Stimulated activated CD4-positive, alpha-beta T cell treated with anti-CD3 and anti-CD28 coated beads, TNF-alpha, amount 100 ng/mL, for 48 hours (primary cell): ENCODE measurements around the gene SURF1.
"Not testable (repeated sequence)": the region's sequence is repeated elsewhere in the genome, so short reads cannot be mapped to it uniquely, and the experiment has no call there.

Source experiments
- DNase-seq, 3 donors: peaks; one replicate each; pipeline ENCODE4 v3.0.0-alpha.2; 2020; ENCODE audit warnings: low read depth in 3 of 3

The SURF1 gene

DNA sequence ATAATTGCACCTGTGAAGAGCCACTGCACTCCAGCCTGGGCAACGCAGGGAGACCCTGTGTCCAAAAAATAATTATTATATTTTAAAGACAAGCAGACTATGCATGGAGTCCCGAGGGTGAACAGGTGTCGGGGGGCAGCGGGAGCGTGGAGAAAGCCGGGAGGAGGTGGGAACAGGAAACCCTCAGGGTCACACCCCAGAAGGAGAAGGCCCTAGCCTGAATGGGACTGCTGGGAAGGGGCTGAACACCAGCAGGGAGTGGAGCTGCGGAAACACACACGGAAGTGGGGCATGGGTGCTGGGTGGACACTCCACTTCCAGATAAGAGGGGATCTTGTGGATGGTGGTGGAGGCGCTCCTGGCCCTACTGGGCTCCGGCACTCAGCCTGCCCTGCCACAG lies 33.1 kb downstream of the SURF1 start:
- no peak for DNase-seq

DNA sequence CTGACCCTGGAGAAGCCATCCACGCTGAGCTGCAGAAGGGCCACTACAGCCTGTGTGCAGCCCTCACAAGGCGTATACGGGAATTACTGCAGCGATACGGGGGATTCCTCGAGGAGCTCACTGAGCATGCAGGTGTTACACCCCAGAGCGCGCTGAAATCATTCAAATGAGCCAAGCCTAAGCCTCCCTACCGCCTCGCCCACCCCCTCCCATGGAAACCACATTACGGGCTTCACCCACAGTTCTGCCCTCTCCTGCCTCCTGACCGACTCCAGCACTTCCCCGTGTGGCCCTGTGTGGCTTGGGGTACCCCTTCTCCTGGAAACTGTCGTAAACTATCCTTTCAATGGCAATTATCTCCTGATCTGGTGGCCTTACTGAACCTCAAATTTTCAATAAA lies 33.6 kb downstream of the SURF1 start:
- no peak for DNase-seq

DNA sequence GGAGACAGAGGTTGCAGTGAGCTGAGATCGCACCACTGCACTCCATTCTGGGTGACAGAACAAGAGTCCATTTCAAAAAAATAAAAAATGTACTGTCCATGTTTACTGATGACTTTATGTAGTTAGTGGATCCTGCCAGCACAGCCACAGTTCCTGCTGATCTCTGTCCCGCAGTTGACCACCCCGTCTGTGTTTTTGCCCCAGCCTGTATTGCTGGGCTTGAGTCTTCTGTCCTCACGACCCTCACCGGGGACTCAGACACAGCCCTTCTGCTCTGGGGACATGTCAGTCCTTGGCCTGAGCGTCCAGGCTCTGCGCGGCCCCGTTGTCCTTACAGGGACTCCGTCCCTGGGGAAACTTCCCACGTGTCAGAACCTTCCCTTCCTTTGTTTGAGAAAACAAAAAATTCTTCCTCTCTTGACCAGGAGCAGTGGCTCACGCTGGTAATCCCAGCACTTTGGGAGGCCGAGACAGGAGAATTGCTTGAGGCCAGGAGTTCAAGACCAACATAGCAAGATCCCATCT lies 34.8 kb downstream of the SURF1 start:
- DNase-seq, result no peak

DNA sequence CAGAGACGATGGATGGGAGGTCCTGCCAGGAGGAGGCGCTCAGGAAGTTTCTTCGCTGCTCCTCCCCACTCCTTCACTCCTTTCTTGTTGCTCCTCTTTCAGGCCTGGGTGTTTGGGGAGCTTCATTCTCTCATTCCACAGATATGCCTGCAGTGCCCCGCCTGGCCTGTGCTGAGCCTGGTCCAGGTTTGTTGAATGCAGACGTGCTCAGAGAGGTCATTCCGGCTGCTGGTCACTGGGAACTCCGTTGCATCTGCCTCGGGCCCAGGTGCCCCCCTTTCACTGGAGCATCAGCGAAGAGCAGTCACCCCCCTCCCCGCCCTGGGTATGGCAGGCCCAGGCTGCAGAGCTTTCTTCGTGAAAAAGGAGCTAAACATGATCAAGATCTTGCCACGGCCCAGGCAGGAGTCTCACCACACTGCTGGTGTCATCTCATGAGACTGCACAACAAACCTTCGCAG lies 35.8 kb downstream of the SURF1 start:
- no peak for DNase-seq

DNA sequence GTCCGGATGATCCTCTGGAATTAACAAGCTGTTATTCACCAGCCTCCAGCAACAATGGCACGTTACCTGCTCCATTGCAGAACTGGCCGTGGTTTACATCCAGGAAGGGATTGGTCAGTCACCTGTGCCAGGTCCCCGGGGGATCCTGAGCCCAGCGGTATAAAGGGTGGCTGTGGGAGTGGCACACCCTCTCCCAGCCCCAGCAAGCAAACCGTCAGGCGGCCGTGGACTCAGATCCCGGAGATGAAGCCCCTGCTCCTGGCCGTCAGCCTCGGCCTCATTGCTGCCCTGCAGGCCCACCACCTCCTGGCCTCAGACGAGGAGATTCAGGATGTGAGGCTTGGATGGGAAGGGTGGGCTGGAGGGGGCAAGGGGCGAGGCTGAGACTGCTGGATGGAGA lies 38.7 kb downstream of the SURF1 start:
- not testable (repeated sequence) for DNase-seq

DNA sequence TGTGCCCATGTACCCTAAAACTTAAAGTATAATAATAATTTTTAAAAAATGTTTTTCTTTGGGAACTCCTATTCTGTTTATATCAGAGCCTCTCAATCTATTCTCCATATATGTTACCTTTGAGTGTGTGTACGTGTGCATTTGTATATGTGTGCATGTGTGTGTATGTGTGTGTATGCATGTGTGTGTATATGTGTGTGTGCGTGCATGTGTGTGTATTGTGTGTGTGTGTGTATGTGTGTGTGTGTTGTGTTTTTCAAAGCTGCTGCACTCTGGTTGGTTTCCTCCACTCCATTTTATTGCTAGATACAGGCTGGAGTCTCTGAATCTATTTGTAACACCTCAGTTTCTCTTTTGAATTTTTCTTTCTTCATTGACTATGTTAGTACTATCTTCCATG lies 40.3 kb downstream of the SURF1 start:
- no peak for DNase-seq

DNA sequence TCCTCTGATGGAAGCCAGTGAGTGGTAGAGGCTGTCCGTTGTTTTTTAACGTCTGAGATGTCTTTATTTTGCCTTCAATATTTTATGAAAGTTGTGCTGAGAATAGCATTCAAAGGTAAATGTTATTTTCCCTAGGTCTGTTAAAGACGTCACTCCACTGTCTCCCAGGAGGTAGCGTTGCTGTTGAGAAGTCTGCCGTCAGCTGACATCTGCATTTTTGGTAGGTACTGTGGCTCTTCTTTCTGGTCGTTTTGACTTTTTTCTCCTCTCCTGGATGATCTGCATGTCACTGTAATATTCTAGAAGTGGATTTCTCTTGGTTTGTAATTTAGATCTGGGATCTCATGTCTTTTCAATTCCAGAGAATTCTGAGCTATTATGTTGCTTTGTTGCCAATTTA lies 46.7 kb downstream of the SURF1 start:
- DNase-seq, result no peak

DNA sequence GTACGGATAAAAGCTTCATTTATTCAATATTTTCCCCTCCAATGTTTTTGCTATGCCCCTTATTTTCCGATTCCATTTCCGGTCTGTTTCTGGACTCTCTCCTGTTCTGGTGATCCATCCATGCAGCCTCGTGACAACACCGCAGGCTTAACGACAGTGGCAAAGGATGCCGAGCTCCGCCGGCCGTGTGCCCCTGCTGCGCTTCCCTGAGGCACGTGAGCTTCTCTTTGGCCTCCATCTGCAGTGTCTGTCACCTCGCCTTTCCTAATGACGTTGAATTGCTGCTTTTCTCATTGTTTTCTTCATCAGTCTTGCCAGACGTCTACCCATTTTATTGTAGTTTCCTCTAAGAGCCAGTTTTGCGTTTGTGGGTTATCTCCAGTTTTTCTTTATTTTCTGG lies 49.0 kb downstream of the SURF1 start:
- DNase-seq, result no peak

DNA sequence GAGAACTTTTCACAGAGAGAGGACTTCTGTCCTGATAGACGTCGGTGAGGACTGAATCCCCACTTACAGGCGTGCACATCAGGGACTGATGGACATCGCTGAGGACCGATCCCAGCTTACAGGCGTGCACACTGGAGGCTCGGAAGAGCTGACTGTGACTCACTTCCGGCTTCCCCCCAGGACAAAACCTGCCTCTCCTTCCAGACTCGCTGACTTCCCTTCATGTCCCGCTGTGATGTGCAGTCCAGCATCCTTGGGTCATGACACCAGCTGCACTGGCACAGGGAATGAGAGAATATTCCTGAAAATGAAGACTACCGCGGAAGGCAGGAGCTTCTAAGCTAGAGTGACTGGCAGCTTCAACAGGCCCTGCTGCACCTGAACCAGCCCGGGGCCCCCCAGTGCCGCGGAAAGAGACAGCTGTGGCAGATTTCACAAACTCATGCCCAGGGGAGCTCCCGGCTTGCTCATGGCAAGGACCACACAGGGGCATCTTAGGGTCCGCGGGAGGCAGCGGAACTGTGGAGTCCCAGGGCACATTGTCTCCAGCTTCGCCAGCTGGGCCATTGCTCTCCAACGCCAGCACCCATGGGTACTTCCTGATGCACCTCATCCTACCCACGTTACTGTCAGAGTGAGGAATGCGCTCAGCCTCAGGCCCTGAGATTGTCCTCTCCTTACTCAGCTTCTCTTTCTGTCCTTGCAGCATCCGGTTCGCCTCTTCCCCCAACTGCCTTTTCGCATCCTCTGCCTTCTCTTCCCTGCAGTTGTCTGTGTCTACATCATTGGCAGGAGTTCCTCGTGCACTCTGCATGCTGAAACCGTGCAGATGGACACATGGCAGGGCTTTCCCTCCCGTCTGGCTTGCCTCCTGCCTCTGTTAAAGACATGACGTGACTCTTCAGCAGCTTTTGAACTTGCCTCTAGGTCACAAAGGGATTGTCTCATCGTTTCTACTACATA lies 49.8 kb downstream of the SURF1 start:
- DNase-seq, result no peak

DNA sequence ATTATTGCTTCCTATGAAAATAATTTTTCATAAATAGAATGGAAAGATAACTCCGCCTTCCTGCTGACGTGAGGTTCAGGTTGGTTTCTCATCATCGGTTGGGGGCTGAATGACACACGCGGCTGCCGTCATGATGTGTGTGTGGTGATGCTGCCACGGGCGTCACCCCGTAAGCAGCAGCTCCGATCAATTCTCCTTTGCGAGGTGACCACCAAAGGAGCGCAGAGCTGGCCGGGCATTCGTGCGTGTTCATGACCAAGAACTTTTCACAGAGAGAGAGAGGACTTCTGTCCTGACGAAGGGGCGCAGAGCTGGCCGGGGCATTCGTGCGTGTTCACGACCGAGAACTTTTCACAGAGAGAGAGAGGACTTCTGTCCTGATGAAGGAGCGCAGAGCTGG lies 50.6 kb downstream of the SURF1 start:
- DNase-seq, result no peak

DNA sequence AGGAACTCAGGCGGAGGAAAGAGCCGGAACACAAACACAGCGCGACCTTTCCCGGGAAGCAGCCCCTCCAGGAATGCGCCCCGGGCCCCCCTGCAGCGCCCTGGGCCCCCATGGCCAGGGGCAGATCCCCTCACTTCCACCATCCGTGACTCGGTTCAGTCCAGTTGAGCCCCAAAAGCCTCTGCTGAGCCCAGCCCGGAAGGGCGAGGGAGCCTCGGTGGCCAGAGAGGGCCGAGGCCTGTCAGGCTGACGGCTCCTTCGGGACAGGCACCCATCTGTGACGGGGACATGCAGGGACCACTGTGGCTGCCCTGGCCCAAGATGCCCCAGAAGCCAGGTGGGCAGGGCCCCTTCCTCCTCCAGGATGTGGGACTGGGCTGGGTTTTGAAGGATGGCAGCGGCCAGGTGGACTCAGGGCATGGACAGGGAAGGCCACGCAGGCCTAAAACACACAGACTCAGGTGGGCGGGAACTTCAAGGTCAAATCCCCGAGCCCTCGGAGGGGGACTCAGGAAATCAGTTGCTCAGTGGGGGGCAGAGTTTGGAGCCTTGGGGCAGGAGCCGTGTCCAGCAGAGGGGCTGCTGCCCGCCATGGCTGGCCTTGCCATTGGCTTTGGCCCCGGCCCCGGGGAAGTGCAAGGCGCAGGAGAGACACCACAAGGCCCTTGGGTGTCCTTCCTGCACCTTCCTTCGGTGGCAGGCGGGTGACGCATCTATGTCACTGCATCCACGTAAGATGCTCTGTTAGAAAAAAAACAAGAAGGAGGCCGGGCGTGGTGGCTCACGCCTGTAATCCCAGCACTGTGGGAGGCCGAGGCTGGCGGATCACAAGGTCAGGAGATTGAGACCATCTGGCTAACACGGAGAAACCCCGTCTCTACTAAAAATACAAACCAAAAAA lies 51.6 kb downstream of the SURF1 start:
- no peak for DNase-seq

DNA sequence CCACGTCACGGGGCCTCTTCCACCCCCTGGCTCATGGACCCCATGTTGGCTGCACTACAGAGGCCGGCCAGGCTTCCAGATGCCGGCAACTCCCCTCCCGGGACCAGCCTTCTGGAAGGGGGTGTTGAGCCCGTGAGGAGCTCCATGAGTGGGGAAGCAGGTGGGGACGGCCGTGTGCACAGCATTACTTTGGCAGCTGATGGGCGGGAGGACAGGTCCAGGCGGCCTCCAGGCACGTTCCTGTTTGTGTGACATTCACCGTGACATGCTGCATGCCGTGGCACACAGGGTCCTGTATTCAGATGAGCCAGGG lies 52.2 kb downstream of the SURF1 start:
- DNase-seq, result no peak

DNA sequence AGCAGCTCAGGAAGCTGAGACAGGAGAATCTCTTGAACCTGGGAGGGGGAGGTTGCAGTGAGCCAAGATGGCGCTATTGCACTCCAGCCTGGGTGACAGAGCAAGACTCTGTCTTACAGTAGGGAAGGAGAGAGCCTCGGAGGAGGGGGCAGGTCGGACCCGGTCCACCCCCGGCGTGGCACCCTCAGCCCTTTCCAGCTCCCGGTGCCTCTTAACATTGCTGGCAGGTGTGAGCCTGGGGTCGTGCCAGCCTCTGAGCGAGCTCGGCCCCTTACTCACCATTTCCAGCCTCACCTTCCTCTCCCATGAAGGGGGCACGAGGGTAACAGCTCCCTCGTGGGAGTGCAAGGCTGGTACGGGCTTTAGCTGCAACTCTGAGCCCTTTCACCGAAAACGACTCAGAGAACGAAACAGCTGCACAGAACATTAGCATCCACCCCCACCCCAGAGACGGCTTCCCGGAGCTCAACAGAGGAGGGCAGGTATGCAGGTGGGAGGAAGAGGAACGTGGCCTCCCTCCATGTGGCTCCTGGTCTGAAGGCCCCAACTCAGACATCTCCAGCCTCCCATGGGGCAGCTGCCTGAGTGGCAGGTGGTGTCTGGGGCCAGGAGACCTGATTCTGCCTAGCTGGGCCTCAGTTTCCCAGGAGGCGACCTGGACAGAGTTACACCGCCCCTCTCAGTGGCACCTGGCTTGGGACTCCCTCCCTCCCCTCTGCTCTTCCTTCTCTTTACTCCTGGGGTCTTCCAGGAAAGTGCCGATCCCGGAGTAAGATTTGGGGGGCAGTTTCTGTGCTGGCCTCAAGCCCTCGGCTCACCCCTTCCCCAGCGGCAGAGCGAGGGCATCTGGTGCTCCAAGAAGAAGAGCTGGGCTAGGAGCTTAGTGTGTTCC lies 52.8 kb downstream of the SURF1 start:
- DNase-seq, result no peak
